Neural cell (in vitro differentiated cells): ENCODE measurements around the gene C11orf54. TPM values are rescaled to one million over a fixed set of nuclear protein-coding genes. Genes with fewer than 3 reads are reported as not detected.

Experiments
- H2AFZ ChIP-seq: fragments of 200-600, 300-800 bp; sonication (generic), shearing (Covaris generic); 2 replicates; pipeline ENCODE4 v1.6.0; 2014; ENCODE audit warnings: low read depth, mild to moderate bottlenecking, antibody characterized with exemption, low read length, moderate library complexity
- H3F3A ChIP-seq: fragments of 200-600 bp; shearing (Covaris generic); 2 replicates; pipeline ENCODE4 v1.6.1; 2016; ENCODE audit warnings: mild to moderate bottlenecking, moderate library complexity, mixed read lengths, antibody characterized with exemption, low read length; ENCODE audit not compliant: insufficient read depth, poor library complexity, severe bottlenecking
- H3K27ac ChIP-seq: fragments of 200-600, 300-800 bp; sonication (generic), shearing (Covaris generic); 2 replicates; pipeline ENCODE4 v1.5.1; 2014; ENCODE audit warnings: mild to moderate bottlenecking, low read length, moderate library complexity
- H3K27me3 ChIP-seq: fragments of 300-800, 200-600 bp; sonication (generic), shearing (Covaris generic); 2 replicates; pipeline ENCODE4 v1.6.0; 2014; ENCODE audit warnings: mild to moderate bottlenecking, low read depth, low read length, moderate library complexity; ENCODE audit not compliant: insufficient read depth
- H3K36me3 ChIP-seq: fragments of 300-800, 200-600 bp; sonication (generic), shearing (Covaris generic); 2 replicates; pipeline ENCODE4 v1.5.1; 2014; ENCODE audit warnings: mild to moderate bottlenecking, antibody characterized with exemption, low read length, moderate library complexity; ENCODE audit not compliant: insufficient read depth
- H3K4me2 ChIP-seq: fragments of 300-800, 200-600 bp; sonication (generic), shearing (Covaris generic); 2 replicates; pipeline ENCODE4 v1.6.0; 2014; ENCODE audit warnings: mild to moderate bottlenecking, low read length
- H3K4me3 ChIP-seq: fragments of 300-800, 200-600 bp; sonication (generic), shearing (Covaris generic); 2 replicates; pipeline ENCODE4 v1.5.1; 2014; ENCODE audit warnings: mild to moderate bottlenecking, low read length, moderate library complexity
- H3K79me2 ChIP-seq: fragments of 200-600 bp; shearing (Covaris generic); replicated peaks from 2 replicates; pipeline ENCODE4 v1.6.0; 2014; ENCODE audit warnings: mild to moderate bottlenecking, low read length, moderate library complexity; ENCODE audit not compliant: insufficient read depth
- H3K9ac ChIP-seq: fragments of 300-800, 200-600 bp; sonication (generic), shearing (Covaris generic); 2 replicates; pipeline ENCODE4 v1.6.1; 2016; ENCODE audit warnings: mild to moderate bottlenecking, low read length, mixed read lengths
- H3K9me2 ChIP-seq: fragments of 200-600 bp; shearing (Covaris generic); 2 replicates; pipeline ENCODE4 v1.6.1; 2016; ENCODE audit warnings: mild to moderate bottlenecking, low read length, mixed read lengths; ENCODE audit not compliant: insufficient read depth
- H3K9me3 ChIP-seq: fragments of 200-600, 300-800 bp; sonication (generic), shearing (Covaris generic); 2 replicates; pipeline ENCODE4 v1.6.1; 2016; ENCODE audit warnings: mild to moderate bottlenecking, mixed run types, low read length, moderate library complexity, mixed read lengths
- H4K20me1 ChIP-seq: fragments of 200-600 bp; shearing (Covaris generic); 2 replicates; pipeline ENCODE4 v1.6.1; 2016; ENCODE audit warnings: mild to moderate bottlenecking, mixed run types; ENCODE audit not compliant: insufficient read depth
- EP300 ChIP-seq: fragments of 450-650 bp; conservative IDR thresholded peaks from 2 replicates; pipeline ENCODE4 v1.6.1; 2014; ENCODE audit warnings: antibody characterized with exemption, mild to moderate bottlenecking, moderate library complexity; ENCODE audit not compliant: poor library complexity, severe bottlenecking
- EZH2 ChIP-seq: fragments of 200-600, 300-800 bp; shearing (Covaris generic), sonication (generic); IDR thresholded peaks from 2 replicates; pipeline ENCODE4 v1.6.1; 2014; ENCODE audit warnings: antibody characterized with exemption, low read length, borderline replicate concordance, mild to moderate bottlenecking; ENCODE audit not compliant: insufficient read depth, poor library complexity, severe bottlenecking
- MXI1 ChIP-seq: fragments of 450-650 bp; conservative IDR thresholded peaks from 2 replicates; pipeline ENCODE4 v1.6.1; 2014; ENCODE audit warnings: antibody characterized with exemption, mild to moderate bottlenecking; ENCODE audit not compliant: poor library complexity, severe bottlenecking
- POLR2AphosphoS5 ChIP-seq: IDR thresholded peaks from 2 replicates; pipeline ENCODE4 v1.6.1; 2012
- RAD21 ChIP-seq: fragments of 450-650 bp; conservative IDR thresholded peaks from 2 replicates; pipeline ENCODE4 v1.6.1; 2014; ENCODE audit warnings: antibody characterized with exemption, mild to moderate bottlenecking, moderate library complexity
- SMC3 ChIP-seq: fragments of 450-650 bp; conservative IDR thresholded peaks from 2 replicates; pipeline ENCODE4 v1.6.1; 2014; ENCODE audit warnings: antibody characterized with exemption, mild to moderate bottlenecking, moderate library complexity; ENCODE audit not compliant: poor library complexity
- TAF1 ChIP-seq: IDR thresholded peaks from 2 replicates; pipeline ENCODE4 v1.6.1; 2012; ENCODE audit warnings: low read depth
- polyA plus RNA-seq: library from polyadenylated mRNA; depleted of rRNA; stranded (reverse); fragments of >200 nt; gene quantifications from 2 replicates; pipeline ENCODE4 v1.2.3, GENCODE V29; 2014
- TF ChIP-seq, protein P1 (sequence below): fragments of 450-650 bp; IDR thresholded peaks from 2 replicates; pipeline ENCODE4 v1.5.1; 2014; ENCODE audit warnings: antibody characterized with exemption, mild to moderate bottlenecking, moderate library complexity; ENCODE audit not compliant: poor library complexity, severe bottlenecking
- TF ChIP-seq, protein P2 (sequence below): IDR thresholded peaks from 2 replicates; pipeline ENCODE4 v1.6.1; 2012; ENCODE audit warnings: borderline replicate concordance

C11orf54 gene
- polyA plus RNA-seq, 1 donor from 2014 or later = 35.0 TPM

GRCh38 chr11:93724089-93724488 lies 17.4 kb upstream of the C11orf54 start:
- Histone ChIP-seq H3K27ac (no peak overlapping the region), H3K36me3 (no peaks in the 10 kb centered on the region)

DNA sequence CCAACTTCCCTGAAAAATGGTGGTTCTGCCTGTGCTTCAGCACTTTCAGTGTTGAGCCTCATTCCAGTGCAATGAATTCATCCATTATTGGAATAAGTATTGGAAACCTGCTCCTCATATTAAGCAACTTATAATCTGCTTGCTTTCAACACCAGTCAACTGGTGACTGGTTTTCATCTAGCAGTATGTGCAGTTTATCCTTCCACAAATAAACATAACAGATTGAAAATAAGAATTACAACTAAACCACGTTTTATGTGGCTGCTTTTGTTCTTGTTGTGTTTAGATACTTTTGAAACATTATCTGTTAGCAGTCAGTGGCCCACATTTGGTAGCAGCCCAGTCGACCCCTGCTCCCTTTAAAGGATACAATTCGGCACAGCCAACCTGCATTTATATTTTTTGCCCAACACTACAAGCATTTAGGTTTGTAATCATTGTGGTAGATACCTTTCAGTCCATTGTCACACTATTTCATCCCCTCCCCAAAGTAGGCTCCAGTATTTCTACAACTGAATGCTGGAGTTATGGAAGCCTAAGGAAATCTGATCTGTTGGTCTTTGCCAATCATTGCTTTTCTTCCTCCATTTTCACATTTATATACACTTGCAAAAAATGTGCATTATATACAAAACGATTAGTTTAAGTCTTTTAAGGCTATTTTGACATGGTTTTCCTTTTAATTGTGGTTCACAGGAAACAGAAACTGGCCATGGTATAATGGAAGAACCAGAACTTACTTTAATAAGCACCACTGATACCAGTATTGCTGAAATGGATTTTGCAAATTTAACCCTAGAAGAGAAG lies 13.3 kb upstream of the C11orf54 start:
- Histone ChIP-seq H3K4me2 (no peak overlapping the region), H3F3A (no peaks in the 10 kb centered on the region), H3K9ac (no peak overlapping the region), H3K36me3 (peaks cover 4% of the 10 kb centered on the region), H2AFZ (no peak overlapping the region), H3K27ac (no peak overlapping the region), H3K79me2 (no peaks in the 10 kb centered on the region), H4K20me1 (no peaks in the 10 kb centered on the region), H3K4me3 (no peak overlapping the region), H3K27me3 (no peaks in the 10 kb centered on the region), H3K9me2 (no peaks in the 10 kb centered on the region), H3K9me3 (no peaks in the 10 kb centered on the region)
- TF ChIP-seq POLR2AphosphoS5 (no peak), MXI1 (no peak), RAD21 (no peak), EP300 (no peak), SMC3 (no peak), EZH2 (no peak), TAF1 (no peak)
- TF ChIP-seq, protein P1, sequence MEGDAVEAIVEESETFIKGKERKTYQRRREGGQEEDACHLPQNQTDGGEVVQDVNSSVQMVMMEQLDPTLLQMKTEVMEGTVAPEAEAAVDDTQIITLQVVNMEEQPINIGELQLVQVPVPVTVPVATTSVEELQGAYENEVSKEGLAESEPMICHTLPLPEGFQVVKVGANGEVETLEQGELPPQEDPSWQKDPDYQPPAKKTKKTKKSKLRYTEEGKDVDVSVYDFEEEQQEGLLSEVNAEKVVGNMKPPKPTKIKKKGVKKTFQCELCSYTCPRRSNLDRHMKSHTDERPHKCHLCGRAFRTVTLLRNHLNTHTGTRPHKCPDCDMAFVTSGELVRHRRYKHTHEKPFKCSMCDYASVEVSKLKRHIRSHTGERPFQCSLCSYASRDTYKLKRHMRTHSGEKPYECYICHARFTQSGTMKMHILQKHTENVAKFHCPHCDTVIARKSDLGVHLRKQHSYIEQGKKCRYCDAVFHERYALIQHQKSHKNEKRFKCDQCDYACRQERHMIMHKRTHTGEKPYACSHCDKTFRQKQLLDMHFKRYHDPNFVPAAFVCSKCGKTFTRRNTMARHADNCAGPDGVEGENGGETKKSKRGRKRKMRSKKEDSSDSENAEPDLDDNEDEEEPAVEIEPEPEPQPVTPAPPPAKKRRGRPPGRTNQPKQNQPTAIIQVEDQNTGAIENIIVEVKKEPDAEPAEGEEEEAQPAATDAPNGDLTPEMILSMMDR = no peak
- TF ChIP-seq, protein P2, sequence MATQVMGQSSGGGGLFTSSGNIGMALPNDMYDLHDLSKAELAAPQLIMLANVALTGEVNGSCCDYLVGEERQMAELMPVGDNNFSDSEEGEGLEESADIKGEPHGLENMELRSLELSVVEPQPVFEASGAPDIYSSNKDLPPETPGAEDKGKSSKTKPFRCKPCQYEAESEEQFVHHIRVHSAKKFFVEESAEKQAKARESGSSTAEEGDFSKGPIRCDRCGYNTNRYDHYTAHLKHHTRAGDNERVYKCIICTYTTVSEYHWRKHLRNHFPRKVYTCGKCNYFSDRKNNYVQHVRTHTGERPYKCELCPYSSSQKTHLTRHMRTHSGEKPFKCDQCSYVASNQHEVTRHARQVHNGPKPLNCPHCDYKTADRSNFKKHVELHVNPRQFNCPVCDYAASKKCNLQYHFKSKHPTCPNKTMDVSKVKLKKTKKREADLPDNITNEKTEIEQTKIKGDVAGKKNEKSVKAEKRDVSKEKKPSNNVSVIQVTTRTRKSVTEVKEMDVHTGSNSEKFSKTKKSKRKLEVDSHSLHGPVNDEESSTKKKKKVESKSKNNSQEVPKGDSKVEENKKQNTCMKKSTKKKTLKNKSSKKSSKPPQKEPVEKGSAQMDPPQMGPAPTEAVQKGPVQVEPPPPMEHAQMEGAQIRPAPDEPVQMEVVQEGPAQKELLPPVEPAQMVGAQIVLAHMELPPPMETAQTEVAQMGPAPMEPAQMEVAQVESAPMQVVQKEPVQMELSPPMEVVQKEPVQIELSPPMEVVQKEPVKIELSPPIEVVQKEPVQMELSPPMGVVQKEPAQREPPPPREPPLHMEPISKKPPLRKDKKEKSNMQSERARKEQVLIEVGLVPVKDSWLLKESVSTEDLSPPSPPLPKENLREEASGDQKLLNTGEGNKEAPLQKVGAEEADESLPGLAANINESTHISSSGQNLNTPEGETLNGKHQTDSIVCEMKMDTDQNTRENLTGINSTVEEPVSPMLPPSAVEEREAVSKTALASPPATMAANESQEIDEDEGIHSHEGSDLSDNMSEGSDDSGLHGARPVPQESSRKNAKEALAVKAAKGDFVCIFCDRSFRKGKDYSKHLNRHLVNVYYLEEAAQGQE = no peak

More at GRCh38 chr11:93724089-93724488, 17.4 kb upstream of the C11orf54 start:
- Histone ChIP-seq H2AFZ (no peak overlapping the region), H3K9me2 (no peaks in the 10 kb centered on the region), H3K9me3 (no peaks in the 10 kb centered on the region), H3K4me3 (no peak overlapping the region), H3K27me3 (no peaks in the 10 kb centered on the region), H4K20me1 (no peaks in the 10 kb centered on the region), H3F3A (no peaks in the 10 kb centered on the region), H3K79me2 (no peaks in the 10 kb centered on the region), H3K4me2 (no peak overlapping the region), H3K9ac (no peak overlapping the region)
- TF ChIP-seq TAF1 (no peak), POLR2AphosphoS5 (no peak), EP300 (no peak)
- TF ChIP-seq, protein P1 = no peak
